SK-N-SH treated with all-trans-retinoic acid at 6 μM for 48 hours (cell line): ENCODE results near the gene PSME3.

Source experiments
- CREB5 ChIP-seq: fragments of 250-450 bp; sonication (Bioruptor Pico); IDR thresholded peaks from 2 replicates; pipeline ENCODE4 v1.5.1; 2020; ENCODE audit warnings: low read depth, mild to moderate bottlenecking, moderate library complexity
- GLIS3 ChIP-seq: fragments of 250-450 bp; sonication (Bioruptor Pico); IDR thresholded peaks from 2 replicates; pipeline ENCODE4 v1.5.0; 2020; ENCODE audit warnings: mild to moderate bottlenecking, moderate library complexity
- PATZ1 ChIP-seq: fragments of 250-450 bp; sonication (Bioruptor Pico); IDR thresholded peaks from 2 replicates; pipeline ENCODE4 v1.8.0; 2020; ENCODE audit warnings: mild to moderate bottlenecking, moderate library complexity, borderline replicate concordance
- TOX ChIP-seq: fragments of 250-450 bp; sonication (Bioruptor Pico); IDR thresholded peaks from 2 replicates; pipeline ENCODE4 v1.8.0; 2021; ENCODE audit warnings: mild to moderate bottlenecking, moderate library complexity, borderline replicate concordance

DNA sequence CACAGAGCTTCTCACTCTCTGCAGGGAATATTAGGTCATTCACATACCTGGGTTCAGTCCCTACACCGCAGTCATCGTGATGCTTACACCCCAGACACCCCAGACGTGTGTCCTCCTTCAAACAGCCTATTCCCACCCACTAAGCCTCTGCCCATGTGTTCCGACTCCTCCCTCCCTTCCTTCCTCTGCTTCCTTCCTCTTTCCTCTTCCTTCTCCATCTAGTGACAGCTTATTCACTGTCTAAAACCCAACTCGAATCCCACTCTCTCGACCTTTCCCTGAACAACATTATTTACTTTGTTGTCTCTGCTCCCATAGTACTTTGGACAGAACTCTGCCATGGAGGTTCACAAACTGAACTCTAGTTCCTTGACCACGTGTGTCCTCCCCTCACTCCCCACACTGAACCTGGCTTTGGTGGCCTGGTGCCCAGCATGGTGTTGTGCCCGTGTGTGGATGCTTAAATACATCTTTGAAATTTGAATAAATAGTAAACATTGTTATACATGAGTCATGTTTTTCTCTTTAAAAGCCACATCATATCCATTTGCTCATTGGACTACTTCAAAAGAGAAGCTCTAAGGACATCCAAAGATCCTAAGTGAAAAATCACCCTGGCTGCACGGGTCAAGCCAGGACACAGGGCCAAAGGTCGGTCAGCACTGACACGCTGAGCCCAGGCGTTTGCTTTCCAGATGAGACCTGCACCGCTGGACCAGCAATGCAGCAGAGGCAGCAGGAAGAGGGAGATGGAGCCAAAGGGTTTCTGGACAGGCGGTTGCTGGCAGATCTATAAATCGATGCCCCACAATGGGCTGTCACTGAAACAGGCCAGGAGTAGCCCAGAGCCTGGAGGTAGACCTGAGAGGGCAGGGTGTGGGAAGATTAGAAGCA, 53.3 kb downstream of the PSME3 start:
- no peak for TF ChIP-seq PATZ1
- TF ChIP-seq CREB5 (CRISPR knock-in tag) = no peak
- no peak for TF ChIP-seq GLIS3 (CRISPR knock-in tag)
- TF ChIP-seq TOX (CRISPR knock-in tag) = no peak
